Thoracic aorta (tissue), 2 donors: ENCODE data around the gene PTPN4. TPM values are rescaled to one million over a fixed set of nuclear protein-coding genes. Genes with fewer than 3 reads are reported as not detected.

ENCODE experiments used
- ATAC-seq: fragments of 150-250 bp; one replicate; pipeline ENCODE4 v1.8.0; 2017; ENCODE audit warnings: low read depth; ENCODE audit not compliant: insufficient number of reproducible peaks, low FRiP score
- DNase-seq: peaks from one replicate; pipeline ENCODE4 v3.0.0-alpha.2; 2020; ENCODE audit warnings: low spot score
- H3K27ac ChIP-seq, 2 donors: fragments of 200-600 bp; sonication (generic); 1 replicate in 1 of 2; 2 replicates in 1 of 2; pipeline ENCODE4 v1.5.1; 2016; ENCODE audit warnings: mild to moderate bottlenecking in 2 of 2, moderate library complexity in 2 of 2
- H3K27me3 ChIP-seq: fragments of 200-600 bp; sonication (generic); replicated peaks from 2 replicates; pipeline ENCODE4 v1.6.0; 2016; ENCODE audit warnings: mild to moderate bottlenecking; ENCODE audit not compliant: insufficient read depth
- H3K36me3 ChIP-seq: fragments of 200-600 bp; sonication (generic); one replicate; pipeline ENCODE4 v1.5.1; 2016
- H3K4me1 ChIP-seq, 2 donors: fragments of 200-600 bp; sonication (generic); 1 replicate in 1 of 2; 2 replicates in 1 of 2; pipeline versions ENCODE4 v1.5.1 to v1.6.0; 2016; ENCODE audit warnings: low read depth in 2 of 2, mild to moderate bottlenecking in 1 of 2; ENCODE audit not compliant: control insufficient read depth in 1 of 2
- H3K4me3 ChIP-seq: fragments of 200-600 bp; sonication (generic); 2 replicates; pipeline ENCODE4 v1.5.1; 2016; ENCODE audit warnings: mild to moderate bottlenecking
- H3K9me3 ChIP-seq: fragments of 200-600 bp; sonication (generic); 2 replicates; pipeline ENCODE4 v1.5.1; 2016
- CTCF ChIP-seq: fragments of 200-600 bp; sonication (generic); IDR thresholded peaks from one replicate; pipeline ENCODE4 v1.5.1; 2019; ENCODE audit warnings: antibody characterized with exemption
- total RNA-seq, 2 donors: library from RNA; depleted of rRNA; stranded (reverse); fragments of >200 nt; gene quantifications; one replicate each; pipeline versions ENCODE4 v1.1.0 to v1.2.3, GENCODE V29; 2016

PTPN4 gene
- total RNA-seq, 2 donors from 2014 or later: 18.5 to 43.3 TPM

GRCh38 chr2:119772128-119772527, 12.4 kb downstream of the PTPN4 start:
- Histone ChIP-seq H3K4me1 (peaks cover 3 to 5% of the 10 kb centered on the region in 2 donors), H3K36me3 (no peaks in the 10 kb centered on the region), H3K27ac (no peak overlapping the region), H3K27me3 (no peaks in the 10 kb centered on the region), H3K4me3 (no peak overlapping the region), H3K9me3 (no peaks in the 10 kb centered on the region)
- DNase-seq (no peak), ATAC-seq (no peak)
- no peak for TF ChIP-seq CTCF

DNA sequence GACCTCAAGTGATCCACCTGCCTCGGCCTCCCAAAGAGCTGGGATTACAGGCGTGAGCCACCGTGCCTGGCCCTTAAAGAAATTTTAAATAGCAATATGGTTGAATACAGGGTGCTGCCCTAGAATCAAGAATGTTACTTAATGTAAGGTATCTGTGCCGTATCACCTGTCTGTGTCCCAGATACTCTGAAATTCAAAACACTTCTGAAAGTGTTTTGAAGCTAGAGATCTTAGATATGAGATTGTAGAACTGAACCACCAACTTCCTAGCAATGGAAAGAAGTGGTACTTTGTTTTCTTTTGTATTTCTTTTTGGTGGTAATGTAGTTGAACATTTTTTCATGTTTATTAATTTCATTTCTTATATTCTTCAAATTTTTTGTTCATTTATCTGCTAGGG, 13.0 kb downstream of the PTPN4 start:
- ATAC-seq: no peak
- Histone ChIP-seq H3K4me3 (no peak overlapping the region), H3K27me3 (no peaks in the 10 kb centered on the region), H3K4me1 (peaks cover 3 to 5% of the 10 kb centered on the region in 2 donors), H3K27ac (no peak overlapping the region), H3K9me3 (no peaks in the 10 kb centered on the region), H3K36me3 (no peaks in the 10 kb centered on the region)
- no peak for DNase-seq
- no peak for TF ChIP-seq CTCF

GRCh38 chr2:119774026-119774425, 14.3 kb downstream of the PTPN4 start:
- Histone ChIP-seq H3K27me3 (no peaks in the 10 kb centered on the region), H3K4me1 (peaks cover 3 to 5% of the 10 kb centered on the region in 2 donors), H3K36me3 (no peaks in the 10 kb centered on the region), H3K27ac (no peak overlapping the region), H3K9me3 (no peaks in the 10 kb centered on the region), H3K4me3 (no peak overlapping the region)
- TF ChIP-seq CTCF: no peak
- DNase-seq (no peak), ATAC-seq (no peak)

DNA sequence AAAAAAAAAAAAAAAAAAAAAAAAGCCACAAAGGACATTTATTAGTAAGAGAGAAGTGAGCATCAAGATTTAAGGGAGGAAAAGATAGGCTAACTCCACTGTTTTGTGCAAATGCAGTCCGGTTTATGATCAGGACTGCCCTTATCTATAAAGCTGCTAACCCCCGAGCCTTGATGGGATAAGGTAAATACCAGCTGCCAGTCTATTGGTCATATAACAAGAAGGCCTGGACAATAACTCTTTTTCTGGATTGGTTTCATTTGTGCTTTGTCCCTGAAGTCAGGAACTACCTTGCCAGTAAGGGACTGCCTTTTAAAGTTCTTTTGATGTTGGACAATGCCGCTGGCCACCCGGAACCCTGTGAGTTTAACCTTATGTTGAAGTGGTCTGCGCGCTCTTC, 15.4 kb downstream of the PTPN4 start:
- TF ChIP-seq CTCF: no peak
- Histone ChIP-seq H3K4me3 (no peak overlapping the region), H3K36me3 (no peaks in the 10 kb centered on the region)

GRCh38 chr2:119782308-119783027, 22.7 kb downstream of the PTPN4 start:
- H3K4me3 ChIP-seq: no peak overlapping the region
- H3K36me3 ChIP-seq: no peaks in the 10 kb centered on the region
- no peaks in the 10 kb centered on the region for H3K9me3 ChIP-seq
- no peaks in the 10 kb centered on the region for H3K4me1 ChIP-seq
- TF ChIP-seq CTCF: no peak
- DNase-seq (no peak), ATAC-seq (no peak)
- no peaks in the 10 kb centered on the region for H3K27me3 ChIP-seq
- no peak overlapping the region for H3K27ac ChIP-seq

More for the DNA sequence above, 15.4 kb downstream of the PTPN4 start:
- H3K27ac ChIP-seq: no peak overlapping the region
- no peaks in the 10 kb centered on the region for H3K9me3 ChIP-seq
- peaks cover 3 to 5% of the 10 kb centered on the region in 2 donors for H3K4me1 ChIP-seq
- DNase-seq (no peak), ATAC-seq (no peak)
- no peaks in the 10 kb centered on the region for H3K27me3 ChIP-seq
